Prostate gland (tissue), 2 donors: ENCODE measurements around the gene FAM222A. TPM values are rescaled to one million over a fixed set of nuclear protein-coding genes. Genes with fewer than 3 reads are reported as not detected.

Source experiments
- DNase-seq: peaks from one replicate; pipeline ENCODE4 v3.0.0-alpha.2; 2019; ENCODE audit warnings: low spot score
- H3K27ac ChIP-seq, 2 donors: fragments of 200-600 bp; sonication (generic); 2 replicates each; pipeline ENCODE4 v1.5.1; 2017 to 2019
- H3K27me3 ChIP-seq: fragments of 200-600 bp; sonication (generic); replicated peaks from 2 replicates; pipeline ENCODE4 v1.5.1; 2019; ENCODE audit not compliant: insufficient read depth
- H3K36me3 ChIP-seq, 2 donors: fragments of 200-600 bp; sonication (generic); 1 replicate in 1 of 2; 2 replicates in 1 of 2; pipeline versions ENCODE4 v1.5.1 to v1.8.1; 2017 to 2019
- H3K4me1 ChIP-seq: fragments of 200-600 bp; sonication (generic); replicated peaks from 2 replicates; pipeline ENCODE4 v1.5.1; 2019
- H3K4me3 ChIP-seq, 2 donors: fragments of 200-600 bp; sonication (generic); 2 replicates each; pipeline ENCODE4 v1.5.1; 2017 to 2019
- H3K9me3 ChIP-seq: fragments of 200-600 bp; sonication (generic); 2 replicates; pipeline ENCODE4 v1.5.1; 2017
- POLR2A ChIP-seq: fragments of 450-650 bp; IDR thresholded peaks from one replicate; pipeline ENCODE4 v1.6.1; 2016; ENCODE audit warnings: antibody characterized with exemption, mild to moderate bottlenecking
- POLR2AphosphoS5 ChIP-seq: sonication (generic); formaldehyde crosslinking; IDR thresholded peaks from one replicate; pipeline ENCODE4 v1.6.1; 2017; ENCODE audit warnings: antibody characterized with exemption
- WGBS: methylation state at CpG from one replicate; pipeline ENCODE4 v1.1.5; 2018; 5-methylcytosine and 5-hydroxymethylcytosine counted together
- intact Hi-C: fragments of 100-400 bp; cut with DNase I; formaldehyde crosslinking; loops from one replicate; pipeline ENCODE4 v1.14.2; 2022
- total RNA-seq, 2 donors: library from RNA; depleted of rRNA; stranded (reverse); fragments of >200 nt; gene quantifications; one replicate each; pipeline ENCODE4 v1.1.0, GENCODE V29; 2016
- TF ChIP-seq, protein P1 (sequence below), 4 experiments: fragments of 200-600 bp in 2 of 4; fragments of 450-650 bp in 2 of 4; sonication (generic) in 2 of 4; IDR thresholded peaks; 1 replicate in 3 of 4; 2 replicates in 1 of 4; pipeline ENCODE4 v1.5.1; 2016 to 2019; ENCODE audit warnings: antibody characterized with exemption in 4 of 4, mild to moderate bottlenecking in 2 of 4, moderate library complexity in 2 of 4

Gene FAM222A
- total RNA-seq, 2 donors from 2014 or later: 2.0 to 52.3 TPM

DNA sequence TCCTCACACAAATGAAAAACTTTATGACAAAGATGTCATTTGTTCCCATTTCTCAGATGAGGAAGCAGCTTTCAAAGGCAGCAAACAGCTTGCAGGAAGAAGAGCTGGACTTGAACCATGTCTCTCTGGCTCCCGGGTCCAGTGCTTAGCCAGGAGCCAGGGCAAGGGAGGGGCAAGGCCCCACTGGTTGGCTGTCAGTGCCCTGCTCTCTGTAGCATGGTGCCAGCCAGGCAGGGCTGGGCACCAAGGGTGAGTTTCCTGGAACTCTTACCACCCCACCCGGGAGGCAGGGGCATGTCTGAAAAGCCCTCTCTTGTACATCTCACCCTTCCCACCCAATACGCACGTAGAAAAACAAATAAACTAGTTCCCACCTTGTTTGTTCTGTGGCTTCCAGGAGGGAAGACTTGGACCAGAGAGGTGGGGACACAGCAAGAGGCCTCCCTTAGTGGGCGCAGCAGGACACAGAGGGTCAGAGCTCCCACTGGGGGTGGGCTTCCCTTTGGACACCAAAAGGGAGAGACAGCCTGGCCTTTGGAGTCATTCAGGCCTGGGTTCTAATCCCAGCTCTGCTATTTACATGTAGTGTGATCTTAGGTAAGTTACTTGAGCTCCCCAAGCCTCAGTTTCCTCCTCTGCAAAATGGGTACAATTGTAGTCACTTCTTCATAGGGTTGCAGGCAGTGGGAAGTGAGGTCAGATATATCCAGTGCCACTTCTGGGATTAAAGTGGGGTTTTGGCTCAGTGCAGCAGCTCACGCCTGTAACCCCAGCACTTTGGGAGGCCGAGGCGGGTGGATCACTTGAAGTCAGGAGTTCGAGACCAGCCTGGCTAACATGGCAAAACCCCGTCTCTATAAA is 102.4 kb downstream of the FAM222A start:
- Histone ChIP-seq H3K27ac (peak overlapping the region in 1 of 2 donors; percentile 44), H3K4me1 (no peaks in the 10 kb centered on the region), H3K27me3 (no peaks in the 10 kb centered on the region), H3K4me3 (no peak overlapping the region), H3K36me3 (no peaks in the 10 kb centered on the region), H3K9me3 (no peaks in the 10 kb centered on the region)
- peak; percentile 66 for TF ChIP-seq POLR2AphosphoS5
- no peak for TF ChIP-seq POLR2A
- WGBS: 71% methylated on average over 9 of the region's 10 CpGs
- DNase-seq: peak; percentile 39
- intact Hi-C loops: no loop called here

DNA sequence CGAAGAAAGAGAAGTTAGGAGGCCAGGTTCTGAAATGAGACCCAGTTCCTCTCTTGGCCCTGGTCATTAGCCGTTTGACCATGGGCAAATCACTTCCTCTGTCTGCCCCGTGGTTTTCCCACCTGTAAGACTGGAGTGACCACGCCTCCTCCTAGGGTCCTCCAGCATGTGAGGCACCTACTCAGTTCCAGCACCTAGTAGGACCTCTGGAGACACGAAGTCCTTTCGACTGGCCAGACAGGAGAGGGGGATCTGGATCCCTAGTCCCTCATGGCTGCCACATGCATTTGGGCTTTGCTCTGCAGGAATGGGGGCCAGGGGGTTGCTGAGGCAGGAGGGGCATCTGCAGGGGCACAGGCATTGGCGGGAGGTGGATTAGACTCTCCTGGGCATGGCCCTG is 103.2 kb downstream of the FAM222A start:
- intact Hi-C loops: no loop called here
- Histone ChIP-seq H3K27me3 (no peaks in the 10 kb centered on the region), H3K4me3 (no peak overlapping the region), H3K9me3 (no peaks in the 10 kb centered on the region), H3K36me3 (no peaks in the 10 kb centered on the region), H3K4me1 (no peaks in the 10 kb centered on the region), H3K27ac (no peak overlapping the region)
- 82% methylated on average over 7 of the region's 7 CpGs for WGBS
- no peak for DNase-seq
- TF ChIP-seq, protein P1, sequence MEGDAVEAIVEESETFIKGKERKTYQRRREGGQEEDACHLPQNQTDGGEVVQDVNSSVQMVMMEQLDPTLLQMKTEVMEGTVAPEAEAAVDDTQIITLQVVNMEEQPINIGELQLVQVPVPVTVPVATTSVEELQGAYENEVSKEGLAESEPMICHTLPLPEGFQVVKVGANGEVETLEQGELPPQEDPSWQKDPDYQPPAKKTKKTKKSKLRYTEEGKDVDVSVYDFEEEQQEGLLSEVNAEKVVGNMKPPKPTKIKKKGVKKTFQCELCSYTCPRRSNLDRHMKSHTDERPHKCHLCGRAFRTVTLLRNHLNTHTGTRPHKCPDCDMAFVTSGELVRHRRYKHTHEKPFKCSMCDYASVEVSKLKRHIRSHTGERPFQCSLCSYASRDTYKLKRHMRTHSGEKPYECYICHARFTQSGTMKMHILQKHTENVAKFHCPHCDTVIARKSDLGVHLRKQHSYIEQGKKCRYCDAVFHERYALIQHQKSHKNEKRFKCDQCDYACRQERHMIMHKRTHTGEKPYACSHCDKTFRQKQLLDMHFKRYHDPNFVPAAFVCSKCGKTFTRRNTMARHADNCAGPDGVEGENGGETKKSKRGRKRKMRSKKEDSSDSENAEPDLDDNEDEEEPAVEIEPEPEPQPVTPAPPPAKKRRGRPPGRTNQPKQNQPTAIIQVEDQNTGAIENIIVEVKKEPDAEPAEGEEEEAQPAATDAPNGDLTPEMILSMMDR (IDR thresholded peaks at IDR 0.05): no peak

DNA sequence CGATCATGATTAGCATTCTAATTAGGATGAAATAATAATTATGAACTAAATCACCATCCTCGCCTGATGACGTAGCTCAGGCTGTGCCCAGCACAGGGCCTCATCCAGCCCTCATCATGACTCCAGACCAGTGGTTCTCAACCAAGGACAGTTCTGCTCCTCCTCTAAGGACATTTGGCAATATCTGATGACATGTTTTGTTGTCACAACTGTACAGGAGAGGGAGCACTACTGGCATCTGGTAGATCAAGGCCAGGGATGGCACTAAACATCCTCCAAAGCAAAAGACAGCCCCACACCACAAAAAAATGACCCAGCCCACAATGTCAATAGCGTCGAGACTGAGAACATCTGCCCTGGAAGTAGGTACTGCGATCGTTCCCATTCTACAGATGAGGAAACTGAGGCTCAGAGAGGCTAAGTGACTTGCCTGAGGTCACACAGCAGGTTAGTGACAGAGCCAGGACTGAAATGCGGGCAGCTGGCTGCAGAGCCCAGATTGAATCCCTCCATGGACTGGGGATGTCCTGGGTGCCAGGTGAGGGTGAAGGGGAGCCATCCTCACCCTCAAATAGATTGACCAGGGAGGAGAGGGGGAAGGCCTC is 104.1 kb downstream of the FAM222A start:
- peak overlapping the region in 1 of 2 donors; percentile 29 for H3K27ac ChIP-seq
- TF ChIP-seq, protein P1 (IDR thresholded peaks at IDR 0.05): no peak
- no peak for TF ChIP-seq POLR2A
- TF ChIP-seq POLR2AphosphoS5: no peak
- H3K4me1 ChIP-seq: no peaks in the 10 kb centered on the region
- no peaks in the 10 kb centered on the region for H3K27me3 ChIP-seq
- no peaks in the 10 kb centered on the region for H3K36me3 ChIP-seq
- intact Hi-C loops: no loop called here
- WGBS: 90% methylated on average over 8 of the region's 8 CpGs
- H3K4me3 ChIP-seq: no peak overlapping the region
- no peaks in the 10 kb centered on the region for H3K9me3 ChIP-seq
- DNase-seq: no peak

DNA sequence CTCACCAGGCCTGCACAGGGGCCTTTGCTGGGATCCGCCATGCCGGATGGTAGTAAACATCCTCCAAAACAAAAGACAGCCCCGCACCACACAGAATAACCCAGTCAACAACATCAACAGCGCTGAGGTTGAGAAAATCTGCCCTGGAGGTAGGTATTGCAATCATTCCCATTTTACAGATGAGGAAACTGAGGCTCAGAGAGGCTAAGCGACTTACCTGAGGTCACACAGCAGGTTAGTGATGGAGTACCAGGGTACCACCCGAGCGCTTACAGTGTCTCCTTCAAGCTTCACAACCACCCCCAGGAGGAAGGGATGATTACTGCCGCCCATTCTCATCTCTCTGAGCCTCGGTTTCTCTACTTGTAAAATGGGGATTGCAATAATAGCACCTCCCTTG is 104.6 kb downstream of the FAM222A start:
- intact Hi-C loops: no loop called here
- H3K36me3 ChIP-seq: no peaks in the 10 kb centered on the region
- no peak for TF ChIP-seq POLR2A
- peak overlapping the region; percentile 3 to 29 for H3K27ac ChIP-seq
- H3K4me3 ChIP-seq: no peak overlapping the region
- no peak for DNase-seq
- WGBS: 95% methylated on average over 9 of the region's 9 CpGs
- H3K27me3 ChIP-seq: no peaks in the 10 kb centered on the region
- no peaks in the 10 kb centered on the region for H3K9me3 ChIP-seq
- H3K4me1 ChIP-seq: no peaks in the 10 kb centered on the region

DNA sequence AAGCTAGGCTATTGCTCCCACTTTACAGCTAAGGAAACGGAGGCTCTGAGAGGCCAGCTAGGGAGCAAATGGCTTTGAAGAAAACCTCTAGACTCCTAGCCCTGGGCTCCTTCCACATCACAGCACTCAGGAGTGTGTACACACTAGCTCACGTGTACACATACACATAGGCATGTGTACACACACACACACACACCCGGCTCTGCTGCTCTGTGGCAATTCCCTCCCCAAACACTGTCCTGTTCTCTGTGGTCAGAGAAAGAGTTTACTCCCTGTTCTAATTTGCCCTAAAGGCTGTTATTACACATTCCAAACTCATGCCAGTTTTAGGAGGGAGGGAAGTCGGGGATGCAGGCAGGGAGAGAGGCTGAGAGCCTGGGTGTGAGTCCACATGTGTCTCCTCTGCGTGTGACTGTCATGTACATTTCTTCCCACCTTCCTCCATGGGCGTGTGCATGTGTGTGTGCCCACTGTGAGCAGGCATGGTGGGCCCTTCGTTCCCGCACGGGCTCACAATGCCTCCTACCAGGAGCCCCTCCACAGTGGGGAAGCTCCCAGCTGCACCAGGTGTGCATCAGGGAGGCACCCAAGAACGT is 105.4 kb downstream of the FAM222A start:
- Histone ChIP-seq H3K27ac (peak overlapping the region; percentile 3 to 54), H3K36me3 (no peaks in the 10 kb centered on the region), H3K9me3 (no peaks in the 10 kb centered on the region), H3K4me3 (no peak overlapping the region), H3K4me1 (no peaks in the 10 kb centered on the region), H3K27me3 (no peaks in the 10 kb centered on the region)
- intact Hi-C loops: no loop called here
- 28% methylated on average over 10 of the region's 10 CpGs for WGBS
- no peak for TF ChIP-seq POLR2A
- TF ChIP-seq, protein P1 (IDR thresholded peaks at IDR 0.05): no peak
- TF ChIP-seq POLR2AphosphoS5: peak; percentile 77
- DNase-seq: peak; percentile 54

Other genes starting within 250 kb of the FAM222A start
- 10 to 100 TPM; 37.2 to 49.8 TPM for gene KCTD10, start 236.5 kb upstream of the FAM222A start, total RNA-seq
- gene UBE3B, start 236.2 kb upstream of the FAM222A start, total RNA-seq: 10 to 100 TPM; 57.9 to 85.8 TPM
- 10 to 100 TPM; 23.1 to 79.2 TPM for gene MMAB, start 140.3 kb upstream of the FAM222A start, total RNA-seq
- 10 to 100 TPM; 13.4 to 54.1 TPM for gene MVK, start 140.0 kb upstream of the FAM222A start, total RNA-seq
- 1 to 10 TPM; 4.6 to 8.0 TPM for gene TRPV4, start 119.6 kb downstream of the FAM222A start, total RNA-seq
- 10 to 100 TPM; 67.2 to 87.1 TPM for gene GLTP, start 166.7 kb downstream of the FAM222A start, total RNA-seq
- gene TCHP, start 186.4 kb downstream of the FAM222A start, total RNA-seq: 10 to 100 TPM; 18.9 to 26.3 TPM